Neural cell (in vitro differentiated cells): ENCODE measurements around the gene TOP3A.

ENCODE experiments used
- CTCF ChIP-seq: fragments of 450-650 bp; IDR thresholded peaks from 2 replicates; pipeline ENCODE4 v1.5.1; 2014; ENCODE audit warnings: antibody characterized with exemption, mild to moderate bottlenecking, moderate library complexity; ENCODE audit not compliant: poor library complexity, severe bottlenecking
- EP300 ChIP-seq: fragments of 450-650 bp; conservative IDR thresholded peaks from 2 replicates; pipeline ENCODE4 v1.6.1; 2014; ENCODE audit warnings: antibody characterized with exemption, mild to moderate bottlenecking, moderate library complexity; ENCODE audit not compliant: poor library complexity, severe bottlenecking
- EZH2 ChIP-seq: fragments of 200-600, 300-800 bp; shearing (Covaris generic), sonication (generic); IDR thresholded peaks from 2 replicates; pipeline ENCODE4 v1.6.1; 2014; ENCODE audit warnings: antibody characterized with exemption, low read length, borderline replicate concordance, mild to moderate bottlenecking; ENCODE audit not compliant: insufficient read depth, poor library complexity, severe bottlenecking
- MXI1 ChIP-seq: fragments of 450-650 bp; conservative IDR thresholded peaks from 2 replicates; pipeline ENCODE4 v1.6.1; 2014; ENCODE audit warnings: antibody characterized with exemption, mild to moderate bottlenecking; ENCODE audit not compliant: poor library complexity, severe bottlenecking
- POLR2AphosphoS5 ChIP-seq: IDR thresholded peaks from 2 replicates; pipeline ENCODE4 v1.6.1; 2012
- RAD21 ChIP-seq: fragments of 450-650 bp; conservative IDR thresholded peaks from 2 replicates; pipeline ENCODE4 v1.6.1; 2014; ENCODE audit warnings: antibody characterized with exemption, mild to moderate bottlenecking, moderate library complexity
- REST ChIP-seq: IDR thresholded peaks from 2 replicates; pipeline ENCODE4 v1.6.1; 2012; ENCODE audit warnings: borderline replicate concordance
- TAF1 ChIP-seq: IDR thresholded peaks from 2 replicates; pipeline ENCODE4 v1.6.1; 2012; ENCODE audit warnings: low read depth

- TF ChIP-seq POLR2AphosphoS5 (no peak), TAF1 (no peak), CTCF (no peak), EZH2 (no peak), EP300 (no peak), RAD21 (no peak), MXI1 (no peak), REST (no peak)
Observed at GRCh38 chr17:18353541-18353940, 38.7 kb upstream of the TOP3A start.
